ENCODE results near the gene MAGEB1.

The MAGEB1 gene

GRCh38 chrX:30246769-30247489 is at the start of gene MAGEB1:
Gene MAGEB1, plus strand, starts transcription at chrX:30247146. Its CDS starts 3,348 bp downstream, at chrX:30250494.
- DNase-seq (ENCODE audit: low read depth in 1 of 2, low spot score in 1 of 2), result no peak

GRCh38 chrX:30212172-30212571 is 34.8 kb upstream of the MAGEB1 start:
- DNase-seq (ENCODE audit: low read depth in 1 of 2, low spot score in 1 of 2), result no peak

GRCh38 chrX:30215357-30215843 is 31.5 kb upstream of the MAGEB1 start, which contains the start of gene MAGEB2:
Gene MAGEB2, plus strand, starts transcription at chrX:30215563. Its CDS starts 3,018 bp downstream, at chrX:30218581.
- no peak for DNase-seq (ENCODE audit: low read depth in 1 of 2, low spot score in 1 of 2)

- DNase-seq (ENCODE audit: low read depth in 1 of 2, low spot score in 1 of 2), result no peak
Measured at GRCh38 chrX:30217465-30217864, 29.5 kb upstream of the MAGEB1 start.

GRCh38 chrX:30219372-30219771 is 27.6 kb upstream of the MAGEB1 start:
- no peak for DNase-seq (ENCODE audit: low read depth in 1 of 2, low spot score in 1 of 2)

- no peak for DNase-seq (ENCODE audit: low read depth in 1 of 2, low spot score in 1 of 2)
Measured at GRCh38 chrX:30220661-30221060, 26.3 kb upstream of the MAGEB1 start.

GRCh38 chrX:30224536-30224935 is 22.4 kb upstream of the MAGEB1 start:
- DNase-seq (ENCODE audit: low read depth in 1 of 2, low spot score in 1 of 2), result no peak

- DNase-seq (ENCODE audit: low read depth in 1 of 2, low spot score in 1 of 2), result no peak
Measured at GRCh38 chrX:30228526-30228925, 18.4 kb upstream of the MAGEB1 start.

- DNase-seq (ENCODE audit: low read depth in 1 of 2, low spot score in 1 of 2), result no peak
Measured at GRCh38 chrX:30230395-30230794, 16.6 kb upstream of the MAGEB1 start, which contains the start of gene MAGEB3. Gene MAGEB3, plus strand, starts transcription at chrX:30230657. Its CDS starts 5,268 bp downstream, at chrX:30235925.

- no peak for DNase-seq (ENCODE audit: low read depth in 1 of 2, low spot score in 1 of 2)
Measured at GRCh38 chrX:30241724-30242415, 5.1 kb upstream of the MAGEB1 start, which contains the start of gene MAGEB4. Gene MAGEB4, plus strand, starts transcription at chrX:30242000. Its CDS starts 136 bp downstream, at chrX:30242136.

- no peak for DNase-seq (ENCODE audit: low read depth in 1 of 2, low spot score in 1 of 2)
Measured at GRCh38 chrX:30248854-30249253, 1.9 kb downstream of the MAGEB1 start.

GRCh38 chrX:30253257-30253656 is 6.3 kb downstream of the MAGEB1 start:
- DNase-seq (ENCODE audit: low read depth in 1 of 2, low spot score in 1 of 2), result no peak

- no peak for DNase-seq (ENCODE audit: low read depth in 1 of 2, low spot score in 1 of 2)
Measured at GRCh38 chrX:30259927-30260326, 13.0 kb downstream of the MAGEB1 start.

- DNase-seq (ENCODE audit: low read depth in 1 of 2, low spot score in 1 of 2), result no peak
Measured at GRCh38 chrX:30261012-30261411, 14.1 kb downstream of the MAGEB1 start.

GRCh38 chrX:30262763-30263162 is 15.8 kb downstream of the MAGEB1 start:
- no peak for DNase-seq (ENCODE audit: low read depth in 1 of 2, low spot score in 1 of 2)

- DNase-seq (ENCODE audit: low read depth in 1 of 2, low spot score in 1 of 2), result no peak
Measured at GRCh38 chrX:30270639-30271038, 23.7 kb downstream of the MAGEB1 start.

- DNase-seq (ENCODE audit: low read depth in 1 of 2, low spot score in 1 of 2), result no peak
Measured at GRCh38 chrX:30275498-30275897, 28.6 kb downstream of the MAGEB1 start.

- no peak for DNase-seq (ENCODE audit: low read depth in 1 of 2, low spot score in 1 of 2)
Measured at GRCh38 chrX:30278365-30278764, 31.4 kb downstream of the MAGEB1 start.

GRCh38 chrX:30280428-30280827 is 33.5 kb downstream of the MAGEB1 start:
- DNase-seq (ENCODE audit: low read depth in 1 of 2, low spot score in 1 of 2), result no peak

- no peak for DNase-seq (ENCODE audit: low read depth in 1 of 2, low spot score in 1 of 2)
Measured at GRCh38 chrX:30282527-30282926, 35.6 kb downstream of the MAGEB1 start.

GRCh38 chrX:30283456-30284200 is 36.7 kb downstream of the MAGEB1 start:
- no peak for DNase-seq (ENCODE audit: low read depth in 1 of 2, low spot score in 1 of 2)

All from stimulated activated CD4-positive, alpha-beta T cell treated with anti-CD3 and anti-CD28 coated beads, Interleukin-15, amount 100 ng/mL, for 1 hour (primary cell).